ENCODE results near the gene GIPR.

The GIPR gene

GRCh38 chr19:45650722-45651121, 17.3 kb upstream of the GIPR start:
- Histone ChIP-seq H3K27ac (no peak overlapping the region), H3K4me3 (no peak overlapping the region)
- TF ChIP-seq CTCF (IDR thresholded peaks at IDR 0.05), result no peak
- no peak for DNase-seq (ENCODE audit: low spot score)

- TF ChIP-seq CTCF (IDR thresholded peaks at IDR 0.05), result no peak
- Histone ChIP-seq H3K27ac (no peak overlapping the region), H3K4me3 (no peak overlapping the region)
- DNase-seq (ENCODE audit: low spot score), result no peak
These were observed 14.4 kb upstream of the GIPR start for GRCh38 chr19:45653634-45654033.

- no peak for TF ChIP-seq CTCF (IDR thresholded peaks at IDR 0.05)
- no peak overlapping the region for H3K27ac ChIP-seq
- H3K4me3 ChIP-seq, result no peak overlapping the region
- no peak for DNase-seq (ENCODE audit: low spot score)
These were observed 12.9 kb upstream of the GIPR start for GRCh38 chr19:45655073-45655472.

- no peak for DNase-seq (ENCODE audit: low spot score)
- no peak for TF ChIP-seq CTCF (IDR thresholded peaks at IDR 0.05)
- H3K4me3 ChIP-seq, result no peak overlapping the region
- H3K27ac ChIP-seq, result no peak overlapping the region
These were observed 10.4 kb upstream of the GIPR start for GRCh38 chr19:45657520-45658167.

- Histone ChIP-seq H3K27ac (no peak overlapping the region), H3K4me3 (no peak overlapping the region)
- DNase-seq (ENCODE audit: low spot score), result no peak
- no peak for TF ChIP-seq CTCF (IDR thresholded peaks at IDR 0.05)
These were observed 8.8 kb upstream of the GIPR start for GRCh38 chr19:45659096-45659729.

- no peak for DNase-seq (ENCODE audit: low spot score)
- no peak for TF ChIP-seq CTCF (IDR thresholded peaks at IDR 0.05)
- no peak overlapping the region for H3K27ac ChIP-seq
- H3K4me3 ChIP-seq, result no peak overlapping the region
These were observed 7.4 kb upstream of the GIPR start for GRCh38 chr19:45660636-45661035.

GRCh38 chr19:45663800-45664199, 4.2 kb upstream of the GIPR start:
- TF ChIP-seq CTCF (IDR thresholded peaks at IDR 0.05), result no peak
- H3K4me3 ChIP-seq, result no peak overlapping the region
- H3K27ac ChIP-seq, result no peak overlapping the region
- DNase-seq (ENCODE audit: low spot score), result no peak
